ENCODE measurements around the gene HSD11B2. TPM values are rescaled to one million over a fixed set of nuclear protein-coding genes. Genes with fewer than 3 reads are reported as not detected.

The HSD11B2 gene
- total and polyA plus RNA-seq, 2 of the 8 experiments (the other 6 are each of a cell fraction or from before 2014, with no cell fraction given): 28.7 to 32.9 TPM

- CTCF ChIA-PET (ENCODE audit: partially characterized antibody): interaction anchor here (0.8 to 28.4 kb wide), 7 partner anchors 8 to 166 kb away, joined by 4 to 683 read pairs (median 6); no protein-coding TSS in a partner anchor
- Histone ChIP-seq H3K9me3 (ENCODE audit: insufficient read depth in 2 of 2, low read depth in 1 of 2, low read length in 1 of 2) (no peaks in the 10 kb centered on the region), H2BK120ac (replicated peaks; ENCODE audit: low read depth, low read length) (peak overlapping the region; percentile 81), H2AK5ac (ENCODE audit: low read depth, low read length) (no peak overlapping the region; the same call in 1 of the 2 replicates), H3K27ac (ENCODE audit: low read depth, low read length) (peak overlapping the region; percentile 60; the same call in 1 of the 2 replicates), H3K79me2 (ENCODE audit: control insufficient read depth in 1 of 2, insufficient read depth in 2 of 2, low read length in 2 of 2) (no peaks in the 10 kb centered on the region; a peak in 1 of 4 replicates), H3K56ac (replicated peaks; ENCODE audit: insufficient read length, low read depth, low read length) (peak overlapping the region; percentile 56), H3K18ac (ENCODE audit: extremely low read depth, low read length) (peak overlapping the region; percentile 88), H3K36me3 (ENCODE audit: control insufficient read depth in 2 of 4, insufficient read depth in 4 of 4, low read length in 3 of 4) (peaks cover 0 to 9% (median 1%) of the 10 kb centered on the region in 4 experiments; a peak in 3 of 8 replicates), H3K4me2 (ENCODE audit: insufficient read depth in 1 of 2, low read depth in 2 of 2, low read length in 2 of 2) (peak overlapping the region; percentile 87 to 93), H3K23ac (ENCODE audit: insufficient read length) (no peak overlapping the region), H4K8ac (ENCODE audit: extremely low read depth, insufficient read depth, low read length) (peak overlapping the region; percentile 88; the same call in 1 of the 2 replicates), H3K4ac (replicated peaks; ENCODE audit: insufficient read length, low read depth, low read length) (peak overlapping the region; percentile 91), H3K23me2 (ENCODE audit: low read depth, low read length) (peaks cover 17% of the 10 kb centered on the region; the same call in 1 of the 2 replicates), H3K27me3 (replicated peaks in 1 of 4; ENCODE audit: control insufficient read depth in 3 of 4, extremely low read depth in 1 of 4, insufficient read depth in 3 of 4, low read length in 3 of 4) (peaks cover 0 to 19% (median 15%) of the 10 kb centered on the region in 4 experiments; a peak in 6 of 7 replicates), H2AFZ (ENCODE audit: low read length) (no peak overlapping the region), H3K14ac (ENCODE audit: insufficient read length) (no peak overlapping the region), H4K20me1 (replicated peaks in 1 of 2; ENCODE audit: control insufficient read depth in 1 of 2, insufficient read depth in 2 of 2, low read length in 2 of 2) (peaks cover 0 to 6% of the 10 kb centered on the region in 2 experiments), H3K4me3 (ENCODE audit: extremely low read depth in 1 of 4, insufficient read depth in 2 of 4, low read depth in 3 of 4, low read length in 4 of 4) (peak overlapping the region; percentile 71 to 86 (median 82)), H2BK5ac (ENCODE audit: low read depth, low read length) (peak overlapping the region; percentile 72; the same call in 1 of the 2 replicates), H4K5ac (ENCODE audit: insufficient read length, low read depth, low read length) (peak overlapping the region; percentile 57), H3K79me1 (ENCODE audit: low read depth, low read length) (peaks cover 10% of the 10 kb centered on the region; the same call in 1 of the 2 replicates), H2BK12ac (ENCODE audit: low read depth, low read length) (0 out of 2 replicates have a peak overlapping the region, but pooled peaks have one; percentile 55), H3K9ac (replicated peaks in 1 of 4; ENCODE audit: extremely low read depth in 1 of 4, low read depth in 3 of 4, low read length in 3 of 4) (peak overlapping the region; percentile 37 to 72 (median 68); a peak in 6 of 7 replicates), H2BK15ac (ENCODE audit: low read length) (peak overlapping the region; percentile 83; the same call in 1 of the 2 replicates), H4K91ac (replicated peaks; ENCODE audit: insufficient read length, low read length) (peak overlapping the region; percentile 81), H2BK20ac (ENCODE audit: low read length) (0 out of 2 replicates have a peak overlapping the region, but pooled peaks have one; percentile 48), H3K4me1 (replicated peaks in 1 of 4; ENCODE audit: control insufficient read depth in 3 of 4, insufficient read depth in 4 of 4, low read length in 3 of 4) (peaks cover 0 to 37% (median 30%) of the 10 kb centered on the region in 4 experiments; a peak in 6 of 7 replicates)
- POLR2A ChIA-PET (ENCODE audit: partially characterized antibody): interaction anchor here (0.6 to 7.3 kb wide), 7 partner anchors 10 to 105 kb away, joined by 3 to 67 read pairs (median 3); partner anchors contain the start of gene TPPP3
- FAIRE-seq (no peak), DNase-seq (ENCODE audit: low read depth in 1 of 2, low spot score in 2 of 2) (no peak)
- 37% methylated on average over 8 of the region's 13 CpGs; no CpG with 5 or more reads in 1 of the 2 experiments for WGBS, 2 experiments (ENCODE audit: extremely low coverage in 1 of 2, insufficient coverage in 1 of 2, insufficient read length in 1 of 2, insufficient replicate concordance in 2 of 2, low coverage in 1 of 2, low lambda C conversion rate in 2 of 2, missing lambda C conversion rate in 1 of 2)
- no peak for TF ChIP-seq EGR1 (IDR thresholded peaks at IDR 0.05; ENCODE audit: borderline replicate concordance, low read depth, low read length)
- TF ChIP-seq KDM5A (IDR thresholded peaks at IDR 0.05; ENCODE audit: low read length): no peak
- TF ChIP-seq CREB1 (IDR thresholded peaks at IDR 0.05): no peak
- TF ChIP-seq TEAD4 (IDR thresholded peaks at IDR 0.05; ENCODE audit: low read depth, low read length): no peak
- TF ChIP-seq SUZ12 (IDR thresholded peaks at IDR 0.05; ENCODE audit: low read length): no peak
- TF ChIP-seq EP300 (IDR thresholded peaks at IDR 0.05; ENCODE audit: borderline replicate concordance in 1 of 2, low read depth in 2 of 2, low read length in 2 of 2): no peak
- no peak for TF ChIP-seq CBX8 (IDR thresholded peaks at IDR 0.05; ENCODE audit: borderline replicate concordance, low read depth, low read length)
- TF ChIP-seq RNF2 (IDR thresholded peaks at IDR 0.05; ENCODE audit: borderline replicate concordance, low read depth, low read length, missing control alignments, poor library complexity, severe bottlenecking): no peak
- TF ChIP-seq ASH2L (IDR thresholded peaks at IDR 0.05; ENCODE audit: low read length): peak; percentile 29
- peak; percentile 43; the same call in 1 of the 2 replicates for TF ChIP-seq TAF1 (IDR thresholded peaks at IDR 0.05; ENCODE audit: low read depth, low read length)
These were observed 1.0 kb downstream of the HSD11B2 start for GRCh38 chr16:67431775-67432505.
